ENCODE data around the gene SHMT2.

SHMT2 gene

DNA sequence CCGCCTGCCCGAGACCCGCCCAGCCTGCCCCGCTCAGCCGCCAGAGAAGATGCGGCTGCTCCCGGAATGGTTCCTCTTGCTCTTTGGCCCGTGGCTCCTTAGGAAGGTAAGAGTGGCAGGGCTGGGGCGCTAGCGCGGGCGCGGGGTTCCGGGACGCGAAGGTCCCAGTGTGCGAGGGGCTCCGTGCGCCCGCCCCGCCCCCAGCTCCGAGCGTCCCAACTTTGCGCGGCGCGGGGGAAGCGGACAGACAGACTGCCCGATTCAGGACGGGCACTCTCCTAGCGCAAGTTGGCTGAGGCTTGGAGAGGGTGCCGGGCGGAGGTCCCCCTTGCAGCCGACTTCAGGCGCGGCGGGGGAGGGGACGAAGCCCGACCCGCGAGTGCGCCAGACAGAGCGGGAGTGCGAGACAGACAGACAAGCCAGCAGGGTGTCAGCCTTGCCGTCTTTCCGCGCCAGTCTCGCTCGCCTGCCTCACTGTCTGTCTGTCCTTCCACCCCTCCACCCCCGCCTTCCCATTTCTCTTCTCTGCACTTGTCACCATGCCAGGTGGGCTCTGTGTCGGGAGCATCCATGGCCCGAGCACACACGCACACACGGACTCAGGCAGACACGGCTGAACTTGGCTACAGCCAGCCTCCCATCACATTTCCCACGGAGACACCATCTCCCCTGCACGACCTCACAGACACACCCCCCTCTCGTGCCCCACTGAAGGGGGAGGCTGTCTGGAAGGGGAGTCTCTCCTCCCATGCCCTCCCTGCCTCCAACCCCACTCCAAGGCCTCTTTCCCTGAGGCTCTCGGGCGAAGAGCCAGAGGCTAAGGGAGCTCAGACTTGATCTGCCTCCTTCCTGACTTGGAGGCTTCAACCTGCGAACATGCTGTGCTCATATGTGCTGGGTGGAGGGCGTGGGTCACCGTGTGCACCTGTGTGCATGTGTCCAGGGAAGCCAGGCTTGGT is 12.3 kb upstream of the SHMT2 start:
- peak overlapping the region; percentile 36 for H3K4me3 ChIP-seq (ENCODE audit: low read depth, low read length)
- TF ChIP-seq CTCF (IDR thresholded peaks at IDR 0.05; ENCODE audit: low read depth, low read length, missing control alignments): no peak
- no peak for DNase-seq (ENCODE audit: low read depth)

DNA sequence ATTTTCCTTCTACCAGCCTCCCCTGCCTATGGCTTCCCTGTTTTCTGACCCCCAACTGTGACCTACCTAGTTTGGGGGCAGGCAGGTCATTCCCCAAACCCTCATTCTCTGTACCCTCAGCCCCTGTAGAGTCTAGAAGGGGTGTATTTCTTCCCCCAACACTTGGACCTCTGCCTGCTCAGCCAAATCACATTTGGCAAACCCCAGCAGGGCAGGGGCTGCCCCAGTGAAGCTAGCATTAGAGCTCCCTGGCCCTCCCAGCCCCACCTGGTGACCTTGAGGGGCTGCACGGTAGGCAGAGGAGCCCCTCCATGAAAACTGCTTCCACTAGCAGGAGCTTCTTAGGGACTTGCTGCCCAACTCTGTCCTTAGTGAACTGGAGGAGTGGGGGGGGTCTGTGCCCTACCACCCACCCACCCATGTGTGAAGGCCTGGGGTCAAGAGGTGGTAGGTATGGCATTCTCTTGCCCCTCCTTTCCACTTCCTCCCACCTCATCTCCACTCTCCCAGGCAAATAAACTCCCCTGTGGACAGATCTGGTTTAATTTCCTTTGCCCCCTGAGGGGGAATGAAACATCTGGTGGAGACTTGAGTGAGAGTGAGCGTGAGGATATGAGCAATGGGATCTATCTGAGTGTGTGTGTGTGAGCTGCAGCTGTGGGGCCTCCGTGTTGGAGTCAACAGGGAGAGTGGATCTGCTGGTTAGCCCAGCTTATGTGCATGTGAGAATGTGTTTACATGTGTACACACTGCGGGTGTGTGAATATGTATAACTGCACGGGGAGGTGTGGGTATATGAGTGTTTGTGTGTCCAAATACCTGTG is 11.3 kb upstream of the SHMT2 start:
- DNase-seq (ENCODE audit: low read depth): no peak
- no peak for TF ChIP-seq CTCF (IDR thresholded peaks at IDR 0.05; ENCODE audit: low read depth, low read length, missing control alignments)
- no peak overlapping the region for H3K4me3 ChIP-seq (ENCODE audit: low read depth, low read length)

- H3K4me3 ChIP-seq (ENCODE audit: low read depth, low read length): no peak overlapping the region
- no peak for TF ChIP-seq CTCF (IDR thresholded peaks at IDR 0.05; ENCODE audit: low read depth, low read length, missing control alignments)
- no peak for DNase-seq (ENCODE audit: low read depth)
These were observed 10.1 kb upstream of the SHMT2 start for GRCh38 chr12:57219205-57219992.

GRCh38 chr12:57219993-57220754 is 9.3 kb upstream of the SHMT2 start:
- no peak overlapping the region for H3K4me3 ChIP-seq (ENCODE audit: low read depth, low read length)
- TF ChIP-seq CTCF (IDR thresholded peaks at IDR 0.05; ENCODE audit: low read depth, low read length, missing control alignments): no peak
- DNase-seq (ENCODE audit: low read depth): no peak

GRCh38 chr12:57220770-57221168 is 8.7 kb upstream of the SHMT2 start:
- H3K4me3 ChIP-seq (ENCODE audit: low read depth, low read length): no peak overlapping the region
- no peak for DNase-seq (ENCODE audit: low read depth)
- no peak for TF ChIP-seq CTCF (IDR thresholded peaks at IDR 0.05; ENCODE audit: low read depth, low read length, missing control alignments)

Data from GM12864 (cell line).